Measurements from ENCODE around the gene CTNNA3. TPM values are rescaled to one million over a fixed set of nuclear protein-coding genes. Genes with fewer than 3 reads are reported as not detected.

CTNNA3 gene
- total and polyA plus RNA-seq, 4 donors = under 0.01 to 39.8 (median 0.09) TPM

- DNase-seq (no peak), ATAC-seq (ENCODE audit: insufficient read depth, low FRiP score) (no peak)
- Histone ChIP-seq H3K4me3 (no peak overlapping the region), H3K9ac (ENCODE audit: insufficient read depth in 1 of 2, low read length in 2 of 2) (no peak overlapping the region), H3K27ac (ENCODE audit: low read depth in 1 of 2, low read length in 1 of 2) (no peak overlapping the region), H3K36me3 (ENCODE audit: control insufficient read depth in 4 of 4, insufficient read depth in 4 of 4, low read length in 4 of 4) (no peaks in the 10 kb centered on the region), H3K4me1 (ENCODE audit: control insufficient read depth in 5 of 5, insufficient read depth in 5 of 5, low read length in 5 of 5) (peaks cover 0 to 14% (median 6%) of the 10 kb centered on the region in 5 donors), H3K9me3 (ENCODE audit: control insufficient read depth in 4 of 4, insufficient read depth in 3 of 4, low read length in 3 of 4) (no peaks in the 10 kb centered on the region), H3K27me3 (ENCODE audit: control insufficient read depth in 3 of 3, insufficient read depth in 3 of 3, low read length in 2 of 3) (no peaks in the 10 kb centered on the region)
- WGBS, 2 donors = 62 to 81% methylated on average over 3 of the region's 3 CpGs
- no peak for TF ChIP-seq CTCF (IDR thresholded peaks at IDR 0.05; ENCODE audit: control extremely low read depth, extremely low read depth)
These were observed 1377.2 kb downstream of the CTNNA3 start for GRCh38 chr10:66318761-66319160.

- no peak for DNase-seq
- Histone ChIP-seq H3K9ac (ENCODE audit: insufficient read depth in 1 of 2, low read length in 2 of 2) (no peak overlapping the region), H3K9me3 (ENCODE audit: control insufficient read depth in 4 of 4, insufficient read depth in 3 of 4, low read length in 3 of 4) (no peaks in the 10 kb centered on the region), H3K27me3 (ENCODE audit: control insufficient read depth in 3 of 3, insufficient read depth in 3 of 3, low read length in 2 of 3) (no peaks in the 10 kb centered on the region), H3K27ac (ENCODE audit: low read depth in 1 of 2, low read length in 1 of 2) (no peak overlapping the region), H3K36me3 (ENCODE audit: control insufficient read depth in 4 of 4, insufficient read depth in 4 of 4, low read length in 4 of 4) (no peaks in the 10 kb centered on the region), H3K4me3 (no peak overlapping the region), H3K4me1 (ENCODE audit: control insufficient read depth in 5 of 5, insufficient read depth in 5 of 5, low read length in 5 of 5) (no peaks in the 10 kb centered on the region)
- no peak for ATAC-seq (ENCODE audit: insufficient read depth, low FRiP score)
- no peak for TF ChIP-seq CTCF (IDR thresholded peaks at IDR 0.05; ENCODE audit: control extremely low read depth, extremely low read depth)
These were observed 1388.2 kb downstream of the CTNNA3 start for GRCh38 chr10:66307826-66308225.

GRCh38 chr10:66301078-66301477 lies 1394.9 kb downstream of the CTNNA3 start:
- WGBS, 2 donors = 81 to 83% methylated on average over 1 of the region's 1 CpG
- H3K9me3 ChIP-seq (ENCODE audit: control insufficient read depth in 4 of 4, insufficient read depth in 3 of 4, low read length in 3 of 4) = no peaks in the 10 kb centered on the region
- no peak for ATAC-seq (ENCODE audit: insufficient read depth, low FRiP score)

More at GRCh38 chr10:66301078-66301477, 1394.9 kb downstream of the CTNNA3 start:
- no peak overlapping the region for H3K27ac ChIP-seq (ENCODE audit: low read depth in 1 of 2, low read length in 1 of 2)
- H3K4me3 ChIP-seq = no peak overlapping the region
- H3K4me1 ChIP-seq (ENCODE audit: control insufficient read depth in 5 of 5, insufficient read depth in 5 of 5, low read length in 5 of 5) = peaks cover 0 to 2% (median 0%) of the 10 kb centered on the region in 5 donors
- TF ChIP-seq CTCF (IDR thresholded peaks at IDR 0.05; ENCODE audit: control extremely low read depth, extremely low read depth) = no peak
- no peaks in the 10 kb centered on the region for H3K36me3 ChIP-seq (ENCODE audit: control insufficient read depth in 4 of 4, insufficient read depth in 4 of 4, low read length in 4 of 4)
- no peak for DNase-seq
- no peak overlapping the region for H3K9ac ChIP-seq (ENCODE audit: insufficient read depth in 1 of 2, low read length in 2 of 2)
- no peaks in the 10 kb centered on the region for H3K27me3 ChIP-seq (ENCODE audit: control insufficient read depth in 3 of 3, insufficient read depth in 3 of 3, low read length in 2 of 3)
